Stimulated activated memory B cell treated with anti-CD40 and anti-IgM and Interleukin-4, amounts not matched to agents 10 μg/mL and 1 μg/mL and 100 μg/mL, for 72 hours (primary cell): ENCODE data around the gene TSSC4.
A peak's percentile ranks its signal among the peaks of the same experiment; 100 is the strongest.

Experiments used
- ATAC-seq: fragments of 150-1000 bp; cut with Tn5 transposase; 2 replicates; pipeline ENCODE4 v1.10.0; 2021
- H3K27ac Mint-ChIP-seq: one replicate; pipeline ENCODE4 v1.8.0; 2022; ENCODE audit warnings: mild to moderate bottlenecking, mixed read lengths
- H3K27me3 Mint-ChIP-seq: one replicate; pipeline ENCODE4 v1.8.0; 2022; ENCODE audit warnings: mixed read lengths
- H3K36me3 Mint-ChIP-seq: one replicate; pipeline ENCODE4 v1.8.0; 2022; ENCODE audit warnings: mixed read lengths
- H3K4me1 Mint-ChIP-seq: one replicate; pipeline ENCODE4 v1.8.0; 2022; ENCODE audit warnings: mixed read lengths
- H3K4me3 Mint-ChIP-seq: one replicate; pipeline ENCODE4 v1.8.0; 2022; ENCODE audit warnings: mild to moderate bottlenecking, moderate library complexity, mixed read lengths
- H3K9me3 Mint-ChIP-seq: one replicate; pipeline ENCODE4 v1.8.0; 2022; ENCODE audit warnings: mixed read lengths

TSSC4 gene

DNA sequence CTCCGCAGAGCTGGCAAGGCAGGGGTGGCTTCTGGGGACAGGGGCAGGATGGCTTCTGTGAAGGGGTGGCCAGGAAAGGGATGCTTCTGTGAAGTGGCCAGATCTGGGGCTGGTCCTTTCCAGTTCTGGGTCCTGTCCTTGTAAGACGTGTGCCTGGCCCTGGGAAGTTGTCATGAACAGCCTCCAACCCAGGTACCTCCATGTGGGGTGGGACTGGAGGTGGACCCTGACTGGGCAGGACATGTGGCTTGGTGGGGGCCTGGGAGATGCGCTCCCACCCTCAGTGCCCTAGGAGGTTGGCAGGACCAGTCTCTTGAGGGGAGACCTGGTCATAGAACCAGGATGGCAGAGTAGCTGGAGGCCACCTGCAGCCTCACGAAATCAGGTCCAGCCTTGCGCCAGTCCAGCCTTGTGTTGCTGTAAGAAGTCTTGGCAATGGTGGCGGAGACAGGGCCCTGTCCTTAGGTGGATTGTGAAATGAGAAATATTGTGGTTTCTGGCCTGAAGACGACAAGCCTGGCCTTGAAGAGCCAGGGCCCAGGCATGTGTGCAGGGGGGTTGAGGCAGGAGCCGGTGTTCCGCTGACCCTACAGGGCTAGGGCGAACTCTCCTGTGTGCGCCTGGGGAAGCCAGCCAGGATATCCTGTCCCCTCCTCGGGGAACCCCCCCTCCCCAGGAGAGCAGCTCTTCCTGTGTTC, 46.9 kb downstream of the TSSC4 start:
- peaks cover 60% of the 10 kb centered on the region for H3K4me1 Mint-ChIP-seq
- H3K27me3 Mint-ChIP-seq, result no peaks in the 10 kb centered on the region
- no peaks in the 10 kb centered on the region for H3K36me3 Mint-ChIP-seq

DNA sequence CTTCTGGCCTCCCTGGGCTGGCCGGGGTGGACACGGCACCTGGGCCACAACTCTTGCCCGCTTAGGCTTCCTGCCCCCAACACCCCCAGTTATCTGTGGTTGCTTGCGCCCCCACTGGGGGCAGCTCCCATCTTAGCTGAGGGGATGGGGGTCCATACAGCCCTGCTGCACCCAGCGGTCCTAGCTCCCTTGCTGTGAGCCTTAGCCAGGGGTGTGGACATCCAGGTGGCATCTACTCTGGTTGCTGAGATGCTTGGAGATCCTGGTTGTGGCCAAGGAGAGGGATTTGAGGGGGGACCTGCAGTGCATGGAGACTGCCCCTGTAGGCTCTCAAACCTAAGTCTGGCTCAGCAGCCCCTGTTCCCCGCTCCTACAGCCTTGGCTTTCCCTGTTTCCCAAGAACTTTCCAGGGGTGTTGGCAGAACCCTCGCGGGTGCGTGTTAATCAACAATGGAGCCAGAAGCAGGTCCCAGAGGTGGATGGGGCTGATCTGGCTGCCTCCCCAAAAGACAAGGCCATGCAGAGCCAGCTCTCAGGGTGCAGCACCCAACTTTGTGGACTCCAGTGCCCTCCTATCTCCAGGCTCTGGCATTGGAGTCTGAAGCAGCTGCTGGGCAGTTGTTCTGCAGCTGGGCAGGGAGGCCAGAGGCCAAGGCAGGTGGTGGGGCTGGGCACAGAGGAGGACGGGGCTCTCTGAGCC, 47.6 kb downstream of the TSSC4 start:
- Mint-ChIP-seq H3K9me3 (no peaks in the 10 kb centered on the region), H3K4me1 (peaks cover 55% of the 10 kb centered on the region), H3K27ac (peak overlapping the region; percentile 80), H3K4me3 (no peak overlapping the region), H3K27me3 (no peaks in the 10 kb centered on the region), H3K36me3 (no peaks in the 10 kb centered on the region)
- ATAC-seq, result no peak

More for the DNA sequence above, 46.9 kb downstream of the TSSC4 start:
- no peaks in the 10 kb centered on the region for H3K9me3 Mint-ChIP-seq
- peak overlapping the region; percentile 80 for H3K27ac Mint-ChIP-seq
- peak overlapping the region; percentile 92 for H3K4me3 Mint-ChIP-seq
- no peak for ATAC-seq

DNA sequence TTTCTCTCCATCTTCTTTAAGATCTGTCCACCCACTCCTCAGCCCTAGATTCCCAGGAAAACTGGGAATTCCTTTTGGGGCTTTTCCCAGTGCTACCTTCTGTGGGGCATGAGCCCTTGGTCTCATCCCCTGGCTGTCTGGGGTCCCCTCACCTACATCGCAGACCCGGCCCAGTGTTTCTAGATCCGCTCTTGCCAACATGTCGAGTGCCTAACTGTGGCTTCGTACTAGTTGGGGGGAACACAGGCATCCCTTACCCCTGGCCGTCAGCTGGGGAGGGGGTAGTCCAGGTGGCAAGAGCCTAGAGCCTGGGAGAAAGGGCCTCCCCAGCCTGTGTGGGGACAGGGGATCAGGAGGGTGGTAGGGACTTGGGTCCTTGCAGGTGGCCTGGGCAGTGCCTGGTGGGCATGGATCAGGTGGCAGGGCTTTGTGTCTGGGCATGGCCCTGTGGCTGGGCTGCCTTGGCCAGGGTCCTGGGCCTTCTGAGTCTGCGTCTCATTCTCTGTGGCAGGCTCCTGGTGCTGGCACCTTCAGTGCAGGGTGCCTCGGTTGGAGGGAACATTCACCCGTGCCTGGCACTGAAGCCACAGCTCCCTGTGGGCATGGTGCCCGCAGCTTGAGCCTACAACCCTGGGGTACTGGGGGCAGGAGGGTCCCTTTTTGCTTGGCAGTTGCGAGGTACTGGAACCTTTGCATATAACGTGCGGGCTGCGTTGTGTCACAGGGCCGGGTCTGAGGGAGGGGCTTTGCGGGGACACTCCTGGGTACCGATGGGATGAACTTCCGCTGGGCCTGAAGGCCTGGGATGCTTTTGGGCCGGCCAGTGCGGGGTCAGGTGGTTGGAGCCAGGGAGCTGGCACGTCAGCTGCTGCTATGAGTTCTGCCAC, 48.4 kb downstream of the TSSC4 start:
- H3K27me3 Mint-ChIP-seq, result no peaks in the 10 kb centered on the region
- H3K4me1 Mint-ChIP-seq, result peaks cover 49% of the 10 kb centered on the region
- no peaks in the 10 kb centered on the region for H3K36me3 Mint-ChIP-seq
- H3K4me3 Mint-ChIP-seq, result no peak overlapping the region
- no peak overlapping the region for H3K27ac Mint-ChIP-seq
- ATAC-seq, result no peak
- H3K9me3 Mint-ChIP-seq, result no peaks in the 10 kb centered on the region

DNA sequence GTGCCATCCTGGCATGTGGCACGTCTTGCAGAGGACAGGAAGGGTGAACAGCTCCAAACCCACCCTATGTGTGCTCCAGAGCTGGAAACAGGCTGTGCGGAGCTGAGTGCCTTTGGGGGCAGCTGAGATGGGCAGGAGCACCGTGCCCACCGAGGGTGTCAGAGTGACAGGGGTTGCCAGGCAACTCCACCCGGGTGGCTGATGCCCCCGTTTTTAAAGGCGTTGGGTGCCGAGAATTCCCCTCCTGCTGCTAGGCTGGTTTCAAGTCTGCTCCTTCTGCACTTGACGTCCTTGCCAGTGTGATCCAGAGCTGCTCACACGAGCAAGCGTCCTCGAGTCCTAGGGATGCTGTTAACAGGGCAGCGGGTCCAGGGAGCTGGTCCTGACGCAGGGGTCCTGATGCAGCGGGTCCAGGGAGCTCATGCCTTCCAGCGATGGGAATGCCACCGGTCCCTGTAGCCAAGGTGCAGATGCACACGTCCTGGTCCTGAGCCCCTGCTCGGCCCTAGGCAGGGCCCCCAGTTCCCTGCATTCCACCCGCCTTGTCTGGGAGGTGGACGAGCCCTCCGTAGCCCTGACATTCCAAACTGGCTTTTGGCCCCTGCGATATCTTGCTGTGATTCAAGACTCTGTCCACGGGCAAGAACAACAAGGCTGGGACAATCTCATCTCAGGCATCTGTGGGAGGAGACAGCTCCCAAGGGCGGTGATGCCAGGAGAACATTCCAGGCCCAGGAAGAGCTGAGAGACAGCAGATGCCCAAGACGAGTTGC, 49.2 kb downstream of the TSSC4 start:
- H3K4me1 Mint-ChIP-seq, result peaks cover 49% of the 10 kb centered on the region
- H3K27me3 Mint-ChIP-seq, result no peaks in the 10 kb centered on the region
- no peak overlapping the region for H3K4me3 Mint-ChIP-seq
- no peaks in the 10 kb centered on the region for H3K36me3 Mint-ChIP-seq
- H3K27ac Mint-ChIP-seq, result no peak overlapping the region
- no peaks in the 10 kb centered on the region for H3K9me3 Mint-ChIP-seq
- no peak for ATAC-seq

DNA sequence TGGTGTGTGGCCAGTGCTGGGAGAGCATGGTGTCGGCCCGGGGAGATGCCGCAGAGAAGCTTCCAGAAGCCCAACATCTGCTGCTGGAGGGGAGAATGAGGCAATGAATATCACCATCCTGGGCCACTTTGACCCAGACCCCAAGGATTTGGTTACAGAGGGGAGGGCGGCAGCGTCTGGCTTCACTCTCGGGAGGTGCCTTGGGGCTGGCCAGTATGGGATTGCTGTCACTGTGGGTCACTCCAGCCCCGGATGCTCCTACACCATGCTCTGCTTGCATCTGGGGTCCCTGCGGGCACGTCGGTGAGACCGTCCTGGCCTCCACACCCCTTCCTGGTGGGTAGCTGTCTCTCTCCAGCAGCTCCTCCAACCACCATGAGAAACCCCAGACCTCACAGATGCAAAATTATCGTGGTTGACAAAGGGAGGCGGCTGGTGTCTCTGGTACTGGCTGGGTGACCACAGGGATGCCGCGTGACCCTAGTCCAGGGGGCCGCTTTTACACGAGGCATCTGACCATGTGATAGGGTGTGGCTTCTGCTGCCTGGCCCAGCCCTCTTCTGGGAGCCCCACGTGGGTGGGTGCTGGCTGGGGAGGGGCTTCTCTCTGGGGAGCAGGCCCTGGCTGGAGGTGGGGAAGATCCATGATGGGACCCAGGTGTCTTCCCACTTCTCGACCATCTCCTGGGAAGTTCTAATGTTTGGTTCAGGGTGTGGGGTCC, 49.9 kb downstream of the TSSC4 start:
- Mint-ChIP-seq H3K36me3 (no peaks in the 10 kb centered on the region), H3K4me3 (no peak overlapping the region), H3K4me1 (peaks cover 45% of the 10 kb centered on the region), H3K27me3 (no peaks in the 10 kb centered on the region), H3K9me3 (no peaks in the 10 kb centered on the region), H3K27ac (no peak overlapping the region)
- no peak for ATAC-seq

DNA sequence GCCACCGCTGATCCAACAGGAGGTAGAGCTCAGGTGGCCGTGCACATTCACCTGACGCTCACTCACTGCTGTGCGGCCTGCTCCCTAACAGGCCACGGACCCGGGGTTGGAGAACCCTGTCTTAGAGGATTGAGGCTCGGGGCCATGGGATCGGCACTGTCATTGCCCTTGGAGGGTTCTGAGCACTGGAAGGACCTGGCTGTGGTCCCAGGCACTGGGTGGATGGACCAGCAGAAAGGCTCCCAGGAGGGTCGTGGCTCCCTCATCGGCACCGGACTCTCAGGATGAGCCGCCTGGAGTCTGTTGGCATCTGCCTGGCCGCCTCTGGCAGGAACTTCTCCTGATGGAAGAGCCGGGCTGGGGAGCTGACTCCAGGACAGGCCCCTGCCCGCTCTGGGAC, 50.8 kb downstream of the TSSC4 start:
- Mint-ChIP-seq H3K9me3 (no peaks in the 10 kb centered on the region), H3K27me3 (no peaks in the 10 kb centered on the region), H3K27ac (no peak overlapping the region), H3K36me3 (no peaks in the 10 kb centered on the region), H3K4me3 (no peak overlapping the region), H3K4me1 (peaks cover 37% of the 10 kb centered on the region)
- ATAC-seq, result no peak

DNA sequence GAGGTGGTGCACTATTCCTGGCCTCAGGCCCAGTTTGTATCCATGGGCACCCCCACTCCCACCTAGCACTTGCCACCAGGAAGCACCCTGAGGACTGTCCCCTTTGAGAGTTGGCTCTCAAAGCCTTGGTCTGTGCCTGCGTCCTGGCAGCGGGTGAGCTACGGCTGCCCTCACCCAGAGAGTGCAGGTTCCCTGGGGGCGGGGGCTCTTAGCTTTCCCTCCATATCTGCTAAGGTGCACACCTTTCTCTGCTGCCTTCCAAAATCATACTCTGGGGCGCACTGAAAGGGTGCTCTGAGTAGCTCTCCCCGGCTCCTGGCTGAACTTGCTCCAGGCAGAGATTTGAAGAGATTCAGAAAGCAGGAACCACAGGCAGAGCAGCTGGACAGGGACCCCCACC, 51.4 kb downstream of the TSSC4 start:
- Mint-ChIP-seq H3K4me3 (no peak overlapping the region), H3K36me3 (no peaks in the 10 kb centered on the region), H3K9me3 (no peaks in the 10 kb centered on the region), H3K4me1 (peaks cover 31% of the 10 kb centered on the region), H3K27ac (no peak overlapping the region), H3K27me3 (no peaks in the 10 kb centered on the region)
- no peak for ATAC-seq

DNA sequence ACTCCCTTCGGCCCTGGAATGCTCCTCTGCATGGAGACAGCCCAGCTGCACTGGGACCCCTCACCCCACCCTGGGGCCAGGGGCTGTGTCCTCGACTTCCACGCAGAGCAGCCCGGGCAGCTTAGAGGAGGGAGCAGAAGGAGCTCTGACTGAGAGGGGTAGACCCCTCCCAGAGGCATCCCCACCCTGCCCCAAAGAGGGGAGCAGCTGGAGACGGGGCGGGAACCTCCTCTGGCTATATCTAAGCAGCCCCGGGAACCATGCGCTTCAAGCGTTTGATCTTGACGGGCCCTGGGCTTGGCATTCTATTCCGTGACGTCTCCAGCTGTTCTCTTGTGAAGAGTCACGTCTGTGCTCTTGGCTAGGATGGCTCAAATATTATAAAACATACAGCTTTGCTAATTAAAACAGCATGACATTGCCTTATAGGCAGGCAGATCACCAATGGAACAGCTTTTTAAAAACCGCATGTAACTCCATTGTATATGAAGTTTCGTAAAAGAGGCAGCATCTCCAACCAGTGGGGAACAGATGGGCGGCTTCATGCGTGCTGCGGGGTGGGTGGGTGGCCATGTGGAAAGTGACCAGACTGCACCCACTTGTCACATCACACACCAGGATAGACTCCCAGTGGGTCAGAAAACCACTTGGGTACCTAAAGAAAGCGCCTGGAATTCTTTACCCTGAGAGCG, 51.9 kb downstream of the TSSC4 start:
- Mint-ChIP-seq H3K27ac (no peak overlapping the region), H3K36me3 (no peaks in the 10 kb centered on the region), H3K4me3 (no peak overlapping the region), H3K4me1 (peaks cover 25% of the 10 kb centered on the region), H3K27me3 (no peaks in the 10 kb centered on the region), H3K9me3 (no peaks in the 10 kb centered on the region)
- no peak for ATAC-seq

DNA sequence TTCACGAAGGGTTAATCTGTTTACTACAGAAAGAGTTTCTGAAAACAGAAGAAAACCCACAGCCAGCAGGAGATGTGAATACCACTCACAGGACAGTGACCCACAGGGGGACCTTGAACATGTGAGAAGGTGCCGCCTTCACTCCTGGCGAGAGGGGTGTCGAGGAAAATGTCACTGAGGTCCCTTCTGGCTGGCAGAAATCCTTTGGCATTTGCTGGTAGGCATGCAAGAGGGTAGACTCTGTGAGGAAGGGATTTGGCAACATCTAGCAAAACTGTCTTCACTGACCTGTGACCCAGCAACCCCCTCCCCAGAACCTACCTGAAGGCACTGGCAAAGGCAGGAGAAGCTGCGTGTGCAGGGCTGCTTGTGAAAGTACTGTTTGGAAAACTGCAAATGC, 52.9 kb downstream of the TSSC4 start:
- Mint-ChIP-seq H3K9me3 (no peaks in the 10 kb centered on the region), H3K4me1 (peaks cover 23% of the 10 kb centered on the region), H3K27me3 (no peaks in the 10 kb centered on the region), H3K27ac (no peak overlapping the region), H3K4me3 (no peak overlapping the region), H3K36me3 (no peaks in the 10 kb centered on the region)
- no peak for ATAC-seq
